ENCODE measurements around the gene EZH1.

DNA sequence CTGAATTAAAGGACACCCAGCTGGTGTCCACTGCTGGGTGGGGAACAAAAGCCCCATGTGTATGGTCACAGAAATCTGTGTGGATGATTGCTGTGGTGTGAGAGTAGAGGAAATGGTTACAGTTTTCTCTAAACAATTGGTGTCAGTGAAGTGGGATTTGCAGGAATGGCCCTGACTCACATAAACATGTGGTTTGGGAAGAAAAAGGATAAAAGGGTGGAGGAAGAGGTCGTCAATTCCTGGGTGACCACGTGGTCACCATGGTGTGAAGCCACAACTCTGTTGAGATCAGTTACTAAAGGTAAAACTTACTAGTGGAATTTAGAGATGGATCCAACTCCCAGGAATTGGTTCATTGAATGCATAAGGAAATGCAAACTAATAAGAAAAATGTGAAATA is 89.3 kb downstream of the EZH1 start:
- no peak for TF ChIP-seq POLR2A (IDR thresholded peaks at IDR 0.05; ENCODE audit: low read length)
- TF ChIP-seq GATA1 (IDR thresholded peaks at IDR 0.05; ENCODE audit: low read depth, low read length), result no peak

All from erythroblast (primary cell).